NCI-H82 (cell line): ENCODE data around the gene ANKFY1.
"Not testable (repeated sequence)": the region's sequence is repeated elsewhere in the genome, so short reads cannot be mapped to it uniquely, and the experiment has no call there.

Experiments used
- DNase-seq: peaks from one replicate; lab custom pipeline; 2025; lab: John Stamatoyannopoulos, UW

The ANKFY1 gene

DNA sequence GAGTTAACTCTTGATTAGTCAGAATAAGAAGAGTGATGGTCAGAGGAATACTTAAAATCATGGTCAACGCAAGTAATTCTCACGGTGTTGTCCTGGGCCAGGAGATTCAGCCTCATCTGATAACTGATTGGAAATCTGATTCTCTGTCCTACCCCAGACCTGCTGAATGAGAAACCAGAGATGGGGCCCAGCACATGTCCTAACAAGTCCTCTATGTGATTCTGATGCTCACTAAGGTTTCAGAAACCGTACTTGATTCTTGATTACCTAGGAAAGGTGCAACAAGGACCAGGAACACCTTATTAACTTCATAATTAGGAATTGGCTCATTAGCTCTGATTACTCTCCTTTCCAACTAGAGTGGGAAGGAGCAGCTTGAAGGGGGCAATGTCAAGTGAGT lies 44.5 kb downstream of the ANKFY1 start:
- DNase-seq = no peak

GRCh38 chr17:4215882-4216570 lies 47.8 kb downstream of the ANKFY1 start:
- peak; percentile 56 for DNase-seq

- no peak for DNase-seq
Measured at GRCh38 chr17:4214157-4214556, 49.6 kb downstream of the ANKFY1 start.

- no peak for DNase-seq
Measured at GRCh38 chr17:4209611-4210010, 54.2 kb downstream of the ANKFY1 start.

DNA sequence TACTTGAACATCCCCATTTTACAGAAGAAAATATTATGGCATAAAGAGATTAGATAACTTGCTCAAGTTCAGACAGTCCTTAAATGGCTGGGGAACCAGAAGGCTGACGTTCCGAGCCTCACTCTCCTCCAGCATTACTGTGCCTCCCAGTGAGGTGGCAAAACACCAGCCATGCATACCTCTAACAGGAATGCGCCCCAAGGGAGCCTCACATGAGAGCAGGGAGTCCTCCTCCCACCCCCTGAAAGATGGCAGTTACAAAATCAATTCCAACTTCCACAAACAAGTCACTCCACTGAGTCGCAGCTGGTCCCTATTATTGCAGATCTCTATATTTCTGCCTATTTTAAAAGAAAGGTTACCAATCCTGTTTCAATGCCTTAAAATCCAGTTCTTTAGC lies 55.5 kb downstream of the ANKFY1 start:
- no peak for DNase-seq

DNA sequence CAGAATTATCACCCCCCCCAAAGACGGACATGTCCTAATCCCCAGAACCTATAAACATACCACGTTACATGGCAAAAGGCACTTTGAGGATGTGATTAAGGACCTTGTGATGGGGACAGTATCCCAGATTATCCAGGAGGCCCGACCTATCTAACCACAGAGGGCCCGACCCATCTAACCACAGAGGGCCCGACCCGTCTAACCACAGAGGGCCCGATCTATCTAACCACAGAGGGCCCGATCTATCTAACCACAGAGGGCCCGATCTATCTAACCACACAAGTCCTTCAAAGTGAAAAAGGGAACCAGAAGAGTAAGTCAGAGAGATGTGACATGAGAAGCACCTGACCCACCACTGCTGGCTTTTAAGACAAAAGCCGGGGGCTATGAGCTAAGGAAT lies 56.8 kb downstream of the ANKFY1 start:
- DNase-seq = no peak

DNA sequence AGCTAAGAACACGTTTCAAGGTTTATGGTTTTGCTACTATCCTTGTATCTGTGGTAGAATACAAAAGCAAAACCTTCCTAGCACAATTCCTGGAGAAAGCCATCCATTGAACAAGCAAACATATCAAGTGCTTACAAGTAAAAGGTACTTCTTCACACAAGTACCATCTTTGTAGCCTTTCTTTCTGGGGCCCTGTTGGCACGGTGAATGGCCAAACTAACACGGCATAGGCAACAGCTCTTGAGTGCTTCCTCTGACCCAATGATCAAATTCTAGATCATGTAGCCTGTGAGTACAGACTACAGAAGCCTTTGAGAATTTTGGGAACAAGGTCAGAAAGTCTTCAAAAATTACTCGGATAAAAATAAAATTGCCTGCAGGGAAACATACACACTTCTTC lies 57.9 kb downstream of the ANKFY1 start:
- no peak for DNase-seq

DNA sequence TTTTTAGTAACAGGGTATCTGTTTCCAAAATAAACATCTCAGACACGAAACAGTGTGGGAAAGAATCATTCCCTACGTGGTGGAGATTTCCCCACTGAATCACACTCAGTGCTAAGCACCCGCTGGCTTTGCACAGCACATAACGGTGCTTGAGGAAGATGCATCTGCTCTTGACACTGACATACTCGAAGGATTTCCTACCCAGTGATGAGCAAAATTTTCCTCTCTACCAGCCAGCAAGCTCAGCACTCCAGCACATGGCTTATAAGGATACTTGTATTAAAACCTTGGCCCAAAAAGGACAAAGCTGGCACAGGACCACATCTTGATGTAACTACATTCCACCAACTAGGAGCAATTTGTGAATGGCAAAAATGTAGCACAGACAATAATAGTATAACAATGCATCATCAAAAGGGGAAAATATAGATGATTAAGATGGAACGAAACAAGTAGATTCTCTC lies 59.0 kb downstream of the ANKFY1 start:
- no peak for DNase-seq

- no peak for DNase-seq
Measured at GRCh38 chr17:4204190-4204589, 59.6 kb downstream of the ANKFY1 start.

- DNase-seq = no peak
Measured at GRCh38 chr17:4201226-4201625, 62.6 kb downstream of the ANKFY1 start.

GRCh38 chr17:4199818-4200402 lies 63.9 kb downstream of the ANKFY1 start:
- peak; percentile 69 for DNase-seq

GRCh38 chr17:4198995-4199394 lies 64.8 kb downstream of the ANKFY1 start:
- DNase-seq = no peak

DNA sequence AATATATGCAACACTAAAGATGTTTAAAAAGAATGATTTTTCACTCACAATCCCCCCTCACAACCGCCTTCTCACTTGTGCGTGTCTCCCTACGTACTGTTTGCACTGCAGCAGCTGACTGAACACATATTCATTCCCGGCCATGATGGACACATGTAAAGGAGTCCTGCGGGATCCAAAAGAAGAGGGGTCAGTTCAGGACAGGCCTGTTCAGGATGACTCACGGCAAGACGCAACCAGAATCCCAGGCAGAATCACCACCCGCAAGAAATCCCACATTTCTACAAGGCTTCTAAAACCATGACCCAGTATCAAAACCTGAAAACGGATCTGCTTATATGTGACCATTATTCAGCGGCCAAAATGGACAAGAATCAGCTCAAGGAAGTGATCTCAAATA lies 68.5 kb downstream of the ANKFY1 start:
- no peak for DNase-seq

DNA sequence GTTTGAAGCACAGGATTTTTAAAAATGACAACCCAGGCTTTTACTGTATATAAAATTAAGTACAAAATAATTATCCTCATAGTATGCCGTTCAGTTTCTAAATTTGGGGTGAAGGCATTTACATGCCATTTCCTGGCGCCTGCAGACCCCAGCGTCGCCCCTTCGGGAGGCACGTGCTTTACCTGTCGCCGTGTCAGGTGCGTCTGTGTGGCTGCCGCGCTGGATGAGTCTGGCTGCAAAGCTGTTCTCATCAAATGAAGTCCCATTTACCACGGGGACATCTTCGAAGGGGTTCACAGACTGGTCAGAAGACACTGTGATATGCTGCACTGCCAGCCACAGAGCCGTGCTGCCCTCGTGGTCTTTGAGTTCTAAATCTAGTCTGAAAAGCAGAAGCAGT lies 69.0 kb downstream of the ANKFY1 start:
- DNase-seq = no peak

- not testable (repeated sequence) for DNase-seq
Measured at GRCh38 chr17:4190791-4191190, 73.0 kb downstream of the ANKFY1 start.

DNA sequence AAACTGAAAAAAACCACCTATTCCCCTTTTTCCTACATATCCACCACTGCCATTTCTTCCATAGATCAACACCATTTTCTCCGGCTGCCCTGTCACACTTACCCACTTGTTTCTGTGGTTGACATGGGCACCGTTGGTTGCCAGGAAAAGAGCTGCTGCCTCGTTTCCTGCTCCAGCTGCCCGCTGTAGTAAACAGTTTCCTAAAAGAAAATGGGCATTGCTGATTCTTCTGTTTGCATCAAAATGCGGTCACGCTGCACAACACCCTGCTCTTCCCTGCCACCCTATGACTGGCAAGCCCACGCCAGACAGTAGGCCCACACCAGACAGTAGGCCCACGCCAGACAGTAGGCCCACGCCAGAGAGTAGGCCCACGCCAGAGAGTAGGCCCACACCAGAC lies 74.5 kb downstream of the ANKFY1 start:
- no peak for DNase-seq

- no peak for DNase-seq
Measured at GRCh38 chr17:4188076-4188475, 75.7 kb downstream of the ANKFY1 start.

DNA sequence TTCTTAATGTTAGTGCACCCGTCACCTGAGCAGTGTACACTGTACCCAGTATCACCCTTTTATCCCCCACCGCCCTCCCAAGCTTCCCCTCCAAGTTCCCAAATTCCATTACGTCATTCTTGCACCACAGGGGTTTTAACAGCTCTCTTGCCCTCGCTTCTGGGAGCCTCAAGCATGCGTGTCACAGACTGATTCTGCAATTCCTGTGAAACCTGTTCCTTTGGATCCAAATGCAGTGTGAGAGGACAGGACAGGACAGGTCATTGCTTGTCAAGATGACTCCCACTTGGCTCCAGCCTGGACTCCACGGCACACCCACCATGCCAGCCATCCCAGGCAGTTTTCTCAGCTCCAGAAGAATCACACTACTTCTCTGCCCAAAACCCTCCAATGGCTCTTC lies 76.7 kb downstream of the ANKFY1 start:
- DNase-seq = no peak

DNA sequence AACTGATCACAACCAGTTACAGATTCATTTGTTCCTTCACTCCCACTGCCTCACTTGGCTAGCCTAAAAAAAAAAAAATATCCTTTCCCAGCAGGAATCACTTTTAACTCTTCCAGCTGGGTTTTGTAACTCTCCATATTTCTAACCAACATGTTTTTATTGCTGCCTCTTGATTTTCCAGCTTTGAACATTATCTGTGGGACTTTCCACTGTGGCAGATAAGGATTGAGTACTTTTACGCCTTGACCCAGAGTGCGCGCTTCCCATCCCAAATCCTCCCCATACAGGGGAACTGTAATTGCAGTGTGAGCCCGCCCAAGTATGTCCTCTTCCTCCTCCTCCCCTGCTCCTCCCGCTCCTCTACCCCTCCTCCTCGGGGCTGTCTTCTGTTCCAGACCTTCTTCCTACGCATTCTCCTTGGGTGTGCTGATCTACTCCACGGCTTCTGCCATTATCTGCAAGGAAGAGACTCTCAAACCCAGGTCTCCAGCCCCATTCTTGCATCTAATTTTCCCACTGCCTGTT lies 77.4 kb downstream of the ANKFY1 start:
- no peak for DNase-seq

DNA sequence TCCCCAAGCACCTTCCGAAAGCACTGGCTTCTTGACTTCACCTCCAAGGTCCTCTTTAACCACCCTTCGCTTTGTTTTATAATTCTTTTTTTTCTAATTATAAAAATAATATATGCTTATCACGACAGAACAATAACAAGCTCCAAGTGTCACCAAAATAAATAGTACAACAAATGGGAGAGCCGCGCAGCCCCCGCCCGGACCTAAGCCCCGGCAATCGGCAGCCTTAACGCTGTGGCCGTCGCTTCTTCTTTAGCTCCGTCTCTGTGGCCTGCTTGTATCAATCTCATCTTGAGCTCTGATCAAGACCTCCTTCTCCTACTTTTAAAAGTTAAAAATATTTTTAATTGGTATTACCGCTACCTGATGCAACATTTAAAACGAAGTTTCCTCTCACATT lies 78.1 kb downstream of the ANKFY1 start:
- DNase-seq = no peak

DNA sequence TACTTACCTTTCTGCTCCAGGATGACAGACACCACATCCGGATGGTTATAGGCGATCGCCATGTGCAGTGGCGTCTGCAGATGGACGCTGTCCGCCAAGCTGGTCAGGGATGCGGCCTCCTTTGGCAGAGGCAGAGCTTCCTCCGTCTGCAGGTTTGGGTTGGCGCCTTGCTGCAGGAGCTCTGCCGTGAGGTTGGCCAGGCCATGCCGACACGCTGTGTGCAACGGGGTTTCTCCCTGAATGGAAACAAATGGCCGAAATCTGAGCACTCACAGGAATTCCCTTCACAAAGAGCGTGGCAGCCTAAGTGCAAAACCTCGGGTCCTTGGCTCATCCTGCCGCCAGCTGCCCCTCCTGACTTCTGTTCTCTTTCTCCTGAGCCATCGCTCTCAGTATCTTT lies 79.0 kb downstream of the ANKFY1 start:
- no peak for DNase-seq

DNA sequence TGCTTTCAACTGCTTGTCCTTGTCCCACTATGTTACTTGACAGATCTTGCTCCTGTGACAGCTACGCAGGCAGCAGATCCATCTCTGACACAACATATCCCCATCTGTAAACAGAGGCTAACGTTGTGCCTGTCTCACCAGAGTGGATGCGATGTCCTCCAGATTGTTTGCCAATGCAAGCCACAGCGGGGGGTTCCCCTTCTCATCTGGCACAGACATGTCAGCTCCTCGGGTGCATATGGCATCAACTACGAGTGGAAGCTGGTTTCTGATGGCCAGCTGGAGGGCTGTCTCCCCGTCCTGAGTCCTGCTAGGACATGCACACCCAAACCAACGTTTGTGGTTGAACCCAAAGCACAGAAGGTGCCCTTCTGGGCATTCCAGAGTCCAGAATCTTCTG lies 81.7 kb downstream of the ANKFY1 start:
- DNase-seq = no peak

- no peak for DNase-seq
Measured at GRCh38 chr17:4180791-4181190, 83.0 kb downstream of the ANKFY1 start.

- DNase-seq = no peak
Measured at GRCh38 chr17:4179071-4179470, 84.7 kb downstream of the ANKFY1 start.
